GM12864 (cell line): ENCODE measurements around the gene PGA4.

Experiments used
- DNase-seq: peaks from one replicate; pipeline ENCODE4 v3.0.0-alpha.2; 2011; ENCODE audit warnings: low read depth
- H3K4me3 ChIP-seq: 2 replicates; pipeline ENCODE4 v1.5.1; 2011; ENCODE audit warnings: mild to moderate bottlenecking, low read depth, low read length, control low read depth
- CTCF ChIP-seq: IDR thresholded peaks from 2 replicates; pipeline ENCODE4 v1.5.1; 2011; ENCODE audit warnings: low read depth, mild to moderate bottlenecking, moderate library complexity, low read length, control low read depth, inconsistent platforms; ENCODE audit errors: missing control alignments

The PGA4 gene

GRCh38 chr11:61274084-61274483, 51.9 kb downstream of the PGA4 start:
- no peak for DNase-seq
- no peak for TF ChIP-seq CTCF
- H3K4me3 ChIP-seq, result no peak overlapping the region

GRCh38 chr11:61275191-61275590, 53.0 kb downstream of the PGA4 start:
- H3K4me3 ChIP-seq, result no peak overlapping the region
- TF ChIP-seq CTCF, result no peak
- no peak for DNase-seq

- DNase-seq, result no peak
- no peak overlapping the region for H3K4me3 ChIP-seq
- TF ChIP-seq CTCF, result no peak
Observed at GRCh38 chr11:61277186-61278000, 55.2 kb downstream of the PGA4 start.

- no peak for TF ChIP-seq CTCF
- H3K4me3 ChIP-seq, result no peak overlapping the region
Observed at GRCh38 chr11:61278001-61278470, 55.9 kb downstream of the PGA4 start.

DNA sequence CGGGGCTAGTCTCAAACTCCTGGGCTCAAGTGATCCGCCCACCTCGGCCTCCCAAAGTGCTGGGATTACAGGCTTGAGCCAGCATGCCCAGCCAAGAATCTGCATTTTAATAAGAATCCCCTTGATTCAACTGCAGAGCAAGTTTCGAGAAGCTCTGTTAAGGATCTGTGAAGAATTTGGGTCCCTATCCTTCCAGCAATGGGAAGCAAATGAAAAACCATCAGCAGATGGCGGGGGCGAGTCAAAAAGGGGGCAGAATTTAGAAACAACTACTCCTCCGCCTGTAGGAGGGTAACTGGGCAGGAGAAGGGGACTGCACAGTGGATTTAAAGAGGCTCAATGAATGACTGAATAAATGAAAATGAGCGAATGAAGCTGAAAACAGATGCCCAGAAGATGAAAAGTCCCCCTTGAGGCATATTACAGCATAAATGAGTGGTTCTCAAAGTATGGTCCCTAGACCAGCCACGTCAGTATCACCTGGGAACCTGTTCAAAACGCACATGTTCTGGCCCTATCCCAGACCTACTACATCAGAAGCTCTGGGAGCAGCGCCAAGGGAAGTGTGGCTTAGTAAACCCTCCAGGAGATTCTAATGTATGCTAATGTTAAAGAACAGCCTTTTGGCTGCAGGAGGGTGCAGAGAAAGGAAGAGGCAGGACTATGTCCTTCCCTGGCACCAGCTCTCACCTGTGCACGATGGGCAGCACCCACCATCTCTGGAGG, 58.0 kb downstream of the PGA4 start:
- TF ChIP-seq CTCF, result no peak
- no peak overlapping the region for H3K4me3 ChIP-seq
- DNase-seq, result no peak

More at GRCh38 chr11:61278001-61278470, 55.9 kb downstream of the PGA4 start:
- no peak for DNase-seq

- no peak for DNase-seq
- TF ChIP-seq CTCF, result no peak
- no peak overlapping the region for H3K4me3 ChIP-seq
Observed at GRCh38 chr11:61280883-61281580, 58.9 kb downstream of the PGA4 start.
